GM10266 (cell line): ENCODE measurements around the gene ACTL7B.

Experiments used
- DNase-seq: peaks from one replicate; pipeline ENCODE4 v3.0.0; 2012; ENCODE audit errors: extremely low spot score
- TF ChIP-seq, protein P1 (sequence below): IDR thresholded peaks from 2 replicates; pipeline ENCODE4 v1.5.1; 2012; ENCODE audit warnings: mild to moderate bottlenecking, low read depth; ENCODE audit not compliant: control insufficient read depth, insufficient read depth; ENCODE audit errors: missing control alignments

Gene ACTL7B

DNA sequence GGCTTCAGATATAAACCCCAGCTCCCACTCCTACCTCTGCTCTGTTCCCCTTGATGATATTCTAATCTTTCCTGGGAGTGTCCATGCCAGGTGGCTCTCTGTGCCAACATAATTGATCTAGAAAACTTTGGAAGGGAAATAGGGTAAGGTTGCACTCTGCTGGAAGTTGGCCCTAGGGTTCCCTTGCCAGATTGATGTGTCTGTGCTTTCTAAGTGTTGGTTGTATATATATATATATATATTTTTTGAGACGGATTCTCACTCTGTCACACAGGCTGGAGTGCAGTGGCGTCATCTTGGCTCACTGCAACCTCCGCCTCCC lies 23.6 kb downstream of the ACTL7B start:
- TF ChIP-seq, protein P1, sequence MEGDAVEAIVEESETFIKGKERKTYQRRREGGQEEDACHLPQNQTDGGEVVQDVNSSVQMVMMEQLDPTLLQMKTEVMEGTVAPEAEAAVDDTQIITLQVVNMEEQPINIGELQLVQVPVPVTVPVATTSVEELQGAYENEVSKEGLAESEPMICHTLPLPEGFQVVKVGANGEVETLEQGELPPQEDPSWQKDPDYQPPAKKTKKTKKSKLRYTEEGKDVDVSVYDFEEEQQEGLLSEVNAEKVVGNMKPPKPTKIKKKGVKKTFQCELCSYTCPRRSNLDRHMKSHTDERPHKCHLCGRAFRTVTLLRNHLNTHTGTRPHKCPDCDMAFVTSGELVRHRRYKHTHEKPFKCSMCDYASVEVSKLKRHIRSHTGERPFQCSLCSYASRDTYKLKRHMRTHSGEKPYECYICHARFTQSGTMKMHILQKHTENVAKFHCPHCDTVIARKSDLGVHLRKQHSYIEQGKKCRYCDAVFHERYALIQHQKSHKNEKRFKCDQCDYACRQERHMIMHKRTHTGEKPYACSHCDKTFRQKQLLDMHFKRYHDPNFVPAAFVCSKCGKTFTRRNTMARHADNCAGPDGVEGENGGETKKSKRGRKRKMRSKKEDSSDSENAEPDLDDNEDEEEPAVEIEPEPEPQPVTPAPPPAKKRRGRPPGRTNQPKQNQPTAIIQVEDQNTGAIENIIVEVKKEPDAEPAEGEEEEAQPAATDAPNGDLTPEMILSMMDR: no peak
- DNase-seq: no peak

DNA sequence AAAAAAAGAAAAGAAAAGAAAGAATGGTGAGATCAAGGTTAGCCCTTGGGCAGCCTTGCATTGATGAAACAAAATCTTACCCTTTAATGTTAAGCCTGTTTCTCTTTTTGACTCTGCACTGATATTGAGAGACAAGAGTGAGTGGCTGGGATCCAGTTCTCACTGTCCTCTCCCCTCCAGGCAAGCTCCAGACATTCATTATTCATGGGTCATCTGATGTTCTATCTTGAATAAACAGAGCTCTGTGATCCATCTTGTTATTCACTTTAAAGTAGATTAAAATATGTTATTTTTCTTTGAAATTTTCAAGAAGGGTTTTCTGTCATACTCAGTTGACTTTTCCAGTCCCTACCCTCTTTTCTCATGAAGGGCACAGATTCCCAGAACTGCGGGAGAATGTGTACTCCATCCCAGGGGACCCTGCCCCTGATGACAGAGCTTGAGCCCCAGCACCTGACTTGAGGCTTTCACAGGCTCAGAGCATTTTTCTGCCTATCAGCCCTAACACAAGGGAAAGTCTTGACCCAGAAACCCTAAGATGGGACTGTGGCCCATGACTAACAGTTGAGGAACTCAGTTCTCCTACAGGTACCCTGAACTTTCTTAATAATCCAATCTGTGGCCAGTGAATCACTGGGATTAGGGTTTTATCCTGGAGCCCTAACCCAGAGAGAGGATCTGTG lies 24.1 kb downstream of the ACTL7B start:
- TF ChIP-seq, protein P1: no peak
- no peak for DNase-seq

DNA sequence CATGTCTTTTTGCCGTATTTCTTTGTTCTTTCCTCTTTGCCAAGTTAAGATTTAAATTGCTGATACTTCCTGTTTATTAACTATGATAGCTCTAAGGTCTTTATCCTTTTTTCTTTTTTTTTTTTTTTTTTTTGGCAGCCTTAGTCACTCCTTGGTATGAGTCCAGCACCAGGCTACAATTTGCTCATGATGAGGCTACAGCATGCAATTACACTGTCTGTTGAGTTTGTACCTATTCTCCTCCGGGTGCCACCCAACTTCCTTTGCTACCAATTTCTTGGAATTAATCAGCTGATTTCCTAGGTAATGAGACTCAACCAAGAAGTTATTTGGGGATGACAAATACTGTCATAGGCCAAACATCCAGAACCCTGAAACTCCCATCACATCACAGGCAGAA lies 25.5 kb downstream of the ACTL7B start:
- TF ChIP-seq, protein P1: no peak
- no peak for DNase-seq

DNA sequence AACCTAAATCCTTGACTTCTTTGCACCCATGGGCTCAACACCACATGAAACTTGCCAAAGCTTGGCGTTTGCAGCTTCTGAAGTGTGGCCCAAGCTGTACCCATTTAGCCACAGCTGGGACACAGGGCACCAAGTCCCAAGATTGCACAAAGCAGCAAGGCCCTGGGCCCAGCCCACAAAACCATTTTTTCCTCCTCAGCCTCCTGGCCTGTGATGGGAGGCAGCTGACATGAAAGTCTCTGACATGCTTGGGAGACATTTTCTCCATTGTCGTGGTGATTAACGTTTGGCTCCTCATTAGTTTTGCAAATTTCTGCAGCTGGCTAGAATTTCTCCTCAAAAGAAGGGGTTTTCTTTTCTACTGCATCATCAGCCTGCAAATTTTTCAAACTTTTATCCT lies 32.0 kb downstream of the ACTL7B start:
- TF ChIP-seq, protein P1: no peak
- no peak for DNase-seq

DNA sequence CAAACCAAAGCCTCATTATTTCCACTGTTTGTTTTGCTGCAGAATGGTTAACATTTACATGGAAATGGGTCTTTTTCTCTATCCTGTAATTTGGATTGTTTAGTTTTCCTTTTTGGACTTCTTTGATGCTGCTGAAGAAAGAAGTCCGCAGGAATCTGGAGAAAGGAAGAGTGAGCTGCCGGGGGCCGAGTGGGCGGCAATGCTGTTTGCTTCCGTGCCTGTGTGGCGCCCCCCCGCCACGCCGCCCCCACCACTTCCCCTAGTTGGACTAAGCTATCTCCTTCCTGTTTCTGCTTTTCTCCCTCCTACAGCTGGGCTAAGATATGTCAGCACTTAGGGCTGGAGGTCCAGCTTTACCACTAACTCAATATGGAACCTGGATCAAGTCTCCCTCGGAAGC lies 39.7 kb downstream of the ACTL7B start:
- TF ChIP-seq, protein P1: no peak
- no peak for DNase-seq

DNA sequence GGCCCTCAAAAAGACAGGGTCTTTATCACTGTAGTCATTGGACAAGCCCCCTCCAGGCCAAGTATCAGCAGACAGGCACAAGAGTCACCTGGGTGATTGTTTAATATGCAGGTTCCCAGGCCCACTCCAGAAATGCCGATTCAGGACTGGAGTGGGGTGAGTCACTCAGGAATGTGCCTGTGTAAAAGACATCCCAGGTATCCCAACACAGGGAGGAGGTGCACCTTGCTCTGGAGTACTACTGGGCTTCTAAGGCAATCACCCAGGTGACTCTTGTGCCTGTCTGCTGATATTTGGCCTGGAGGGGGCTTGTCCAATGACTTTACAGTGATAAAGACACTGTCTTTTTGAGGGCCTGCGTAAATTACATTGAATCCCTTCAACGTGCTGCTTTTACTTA lies 40.6 kb downstream of the ACTL7B start:
- no peak for DNase-seq
- TF ChIP-seq, protein P1: no peak

DNA sequence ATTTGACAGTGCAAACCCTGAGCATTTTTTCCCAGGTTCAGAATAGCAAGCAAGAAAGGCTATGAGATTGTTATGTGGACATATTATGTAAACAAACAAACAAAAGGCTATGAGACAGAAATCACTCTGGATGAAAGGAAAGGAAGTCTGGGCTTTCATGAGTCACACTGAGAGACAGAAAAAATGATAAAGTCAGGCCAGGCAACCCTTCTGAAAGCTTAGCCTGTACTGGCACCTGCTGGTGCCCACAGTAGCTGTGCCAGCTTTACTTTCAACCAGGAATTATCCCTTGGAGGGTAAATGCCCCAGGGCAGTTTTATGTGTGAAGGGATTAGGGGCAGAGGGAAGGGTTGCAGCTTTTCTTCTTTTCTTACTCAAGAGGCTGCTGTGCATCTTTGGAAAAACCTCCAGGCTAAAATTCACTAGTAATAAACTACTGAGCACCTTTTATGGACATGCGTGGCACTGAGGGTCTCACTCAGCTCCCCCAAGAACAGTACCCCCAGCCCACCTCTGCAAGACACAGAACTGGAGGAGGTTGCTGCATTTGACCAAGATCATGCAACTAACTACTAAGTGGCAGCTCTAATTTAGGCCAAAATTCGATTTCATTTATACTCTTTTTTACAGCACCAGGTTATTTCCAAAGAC lies 41.7 kb downstream of the ACTL7B start:
- DNase-seq: no peak
- TF ChIP-seq, protein P1: no peak
